ENCODE measurements around the gene ATXN1. TPM values are rescaled to one million over a fixed set of nuclear protein-coding genes. Genes with fewer than 3 reads are reported as not detected.

Gene ATXN1
- polyA plus RNA-seq, 1 donor from 2014 or later: 28.2 TPM

DNA sequence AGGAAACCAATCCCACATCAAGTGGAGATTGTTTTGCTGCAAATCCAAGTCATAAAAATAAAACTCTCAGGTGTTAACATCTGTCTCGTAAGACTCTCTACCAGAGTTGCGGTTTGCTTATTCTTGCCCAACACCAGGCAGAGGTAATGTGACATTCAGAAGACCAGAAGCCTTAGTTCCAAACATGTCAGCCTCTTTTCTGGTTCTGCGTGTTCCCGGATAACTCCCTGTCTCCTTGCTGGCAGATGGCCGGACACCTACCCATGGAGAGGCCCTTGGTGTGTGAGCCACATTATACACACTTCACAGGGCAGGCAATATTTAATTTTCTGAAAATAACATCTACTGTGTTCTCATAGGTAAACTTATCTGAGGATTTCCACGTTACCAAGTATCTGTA is 449.5 kb downstream of the ATXN1 start:
- Histone ChIP-seq H4K20me1 (ENCODE audit: insufficient read depth) (no peaks in the 10 kb centered on the region), H3K27me3 (ENCODE audit: insufficient read depth, low read depth, low read length) (no peaks in the 10 kb centered on the region), H3K9me2 (ENCODE audit: insufficient read depth, low read length) (no peaks in the 10 kb centered on the region), H3K79me2 (replicated peaks; ENCODE audit: insufficient read depth, low read length) (no peaks in the 10 kb centered on the region), H3K36me3 (ENCODE audit: insufficient read depth, low read length) (no peaks in the 10 kb centered on the region), H2AFZ (ENCODE audit: low read depth, low read length) (no peak overlapping the region), H3K27ac (ENCODE audit: low read length) (no peak overlapping the region), H3K9ac (ENCODE audit: low read length) (no peak overlapping the region), H3K4me3 (ENCODE audit: low read length) (no peak overlapping the region), H3K9me3 (ENCODE audit: low read length) (no peaks in the 10 kb centered on the region), H3F3A (ENCODE audit: insufficient read depth, low read length, poor library complexity, severe bottlenecking) (no peaks in the 10 kb centered on the region), H3K4me2 (ENCODE audit: low read length) (no peak overlapping the region)
- no peak for TF ChIP-seq POLR2AphosphoS5 (IDR thresholded peaks at IDR 0.05)
- no peak for TF ChIP-seq TAF1 (IDR thresholded peaks at IDR 0.05; ENCODE audit: low read depth)
- TF ChIP-seq SMC3 (conservative IDR thresholded peaks at IDR 0.05; ENCODE audit: poor library complexity): no peak
- TF ChIP-seq, protein P1, sequence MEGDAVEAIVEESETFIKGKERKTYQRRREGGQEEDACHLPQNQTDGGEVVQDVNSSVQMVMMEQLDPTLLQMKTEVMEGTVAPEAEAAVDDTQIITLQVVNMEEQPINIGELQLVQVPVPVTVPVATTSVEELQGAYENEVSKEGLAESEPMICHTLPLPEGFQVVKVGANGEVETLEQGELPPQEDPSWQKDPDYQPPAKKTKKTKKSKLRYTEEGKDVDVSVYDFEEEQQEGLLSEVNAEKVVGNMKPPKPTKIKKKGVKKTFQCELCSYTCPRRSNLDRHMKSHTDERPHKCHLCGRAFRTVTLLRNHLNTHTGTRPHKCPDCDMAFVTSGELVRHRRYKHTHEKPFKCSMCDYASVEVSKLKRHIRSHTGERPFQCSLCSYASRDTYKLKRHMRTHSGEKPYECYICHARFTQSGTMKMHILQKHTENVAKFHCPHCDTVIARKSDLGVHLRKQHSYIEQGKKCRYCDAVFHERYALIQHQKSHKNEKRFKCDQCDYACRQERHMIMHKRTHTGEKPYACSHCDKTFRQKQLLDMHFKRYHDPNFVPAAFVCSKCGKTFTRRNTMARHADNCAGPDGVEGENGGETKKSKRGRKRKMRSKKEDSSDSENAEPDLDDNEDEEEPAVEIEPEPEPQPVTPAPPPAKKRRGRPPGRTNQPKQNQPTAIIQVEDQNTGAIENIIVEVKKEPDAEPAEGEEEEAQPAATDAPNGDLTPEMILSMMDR (IDR thresholded peaks at IDR 0.05; ENCODE audit: poor library complexity, severe bottlenecking): no peak
- TF ChIP-seq MXI1 (conservative IDR thresholded peaks at IDR 0.05; ENCODE audit: poor library complexity, severe bottlenecking): no peak
- TF ChIP-seq EP300 (conservative IDR thresholded peaks at IDR 0.05; ENCODE audit: poor library complexity, severe bottlenecking): no peak
- no peak for TF ChIP-seq RAD21 (conservative IDR thresholded peaks at IDR 0.05)
- TF ChIP-seq, protein P2, sequence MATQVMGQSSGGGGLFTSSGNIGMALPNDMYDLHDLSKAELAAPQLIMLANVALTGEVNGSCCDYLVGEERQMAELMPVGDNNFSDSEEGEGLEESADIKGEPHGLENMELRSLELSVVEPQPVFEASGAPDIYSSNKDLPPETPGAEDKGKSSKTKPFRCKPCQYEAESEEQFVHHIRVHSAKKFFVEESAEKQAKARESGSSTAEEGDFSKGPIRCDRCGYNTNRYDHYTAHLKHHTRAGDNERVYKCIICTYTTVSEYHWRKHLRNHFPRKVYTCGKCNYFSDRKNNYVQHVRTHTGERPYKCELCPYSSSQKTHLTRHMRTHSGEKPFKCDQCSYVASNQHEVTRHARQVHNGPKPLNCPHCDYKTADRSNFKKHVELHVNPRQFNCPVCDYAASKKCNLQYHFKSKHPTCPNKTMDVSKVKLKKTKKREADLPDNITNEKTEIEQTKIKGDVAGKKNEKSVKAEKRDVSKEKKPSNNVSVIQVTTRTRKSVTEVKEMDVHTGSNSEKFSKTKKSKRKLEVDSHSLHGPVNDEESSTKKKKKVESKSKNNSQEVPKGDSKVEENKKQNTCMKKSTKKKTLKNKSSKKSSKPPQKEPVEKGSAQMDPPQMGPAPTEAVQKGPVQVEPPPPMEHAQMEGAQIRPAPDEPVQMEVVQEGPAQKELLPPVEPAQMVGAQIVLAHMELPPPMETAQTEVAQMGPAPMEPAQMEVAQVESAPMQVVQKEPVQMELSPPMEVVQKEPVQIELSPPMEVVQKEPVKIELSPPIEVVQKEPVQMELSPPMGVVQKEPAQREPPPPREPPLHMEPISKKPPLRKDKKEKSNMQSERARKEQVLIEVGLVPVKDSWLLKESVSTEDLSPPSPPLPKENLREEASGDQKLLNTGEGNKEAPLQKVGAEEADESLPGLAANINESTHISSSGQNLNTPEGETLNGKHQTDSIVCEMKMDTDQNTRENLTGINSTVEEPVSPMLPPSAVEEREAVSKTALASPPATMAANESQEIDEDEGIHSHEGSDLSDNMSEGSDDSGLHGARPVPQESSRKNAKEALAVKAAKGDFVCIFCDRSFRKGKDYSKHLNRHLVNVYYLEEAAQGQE (IDR thresholded peaks at IDR 0.05; ENCODE audit: borderline replicate concordance): no peak
- no peak for TF ChIP-seq EZH2 (IDR thresholded peaks at IDR 0.05; ENCODE audit: borderline replicate concordance, insufficient read depth, low read length, poor library complexity, severe bottlenecking)

DNA sequence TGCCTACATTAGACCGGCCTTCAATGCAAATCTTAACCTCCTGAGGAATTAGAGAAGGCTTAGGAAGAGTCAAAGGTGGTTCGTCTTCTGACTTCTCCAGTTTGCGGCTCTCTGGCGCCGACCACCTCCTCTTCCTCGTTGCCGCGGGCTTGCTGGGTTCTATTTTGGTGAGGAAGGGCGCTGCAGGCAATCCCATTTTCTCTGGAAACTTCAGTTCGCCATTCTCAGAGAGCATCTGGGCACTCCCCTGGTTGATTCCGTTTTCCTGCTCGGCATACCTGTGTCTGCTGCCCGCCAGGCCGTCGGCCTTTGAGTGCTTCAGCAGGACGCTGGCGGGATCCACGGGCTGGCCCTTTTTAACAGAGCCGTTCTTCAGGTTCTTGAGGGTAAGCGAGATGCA is 454.9 kb downstream of the ATXN1 start:
- H2AFZ ChIP-seq (ENCODE audit: low read depth, low read length): no peak overlapping the region
- H3K9ac ChIP-seq (ENCODE audit: low read length): no peak overlapping the region
- no peak overlapping the region for H3K4me2 ChIP-seq (ENCODE audit: low read length)

More for the DNA sequence above, 454.9 kb downstream of the ATXN1 start:
- Histone ChIP-seq H3K9me2 (ENCODE audit: insufficient read depth, low read length) (no peaks in the 10 kb centered on the region), H3K4me3 (ENCODE audit: low read length) (no peak overlapping the region), H3F3A (ENCODE audit: insufficient read depth, low read length, poor library complexity, severe bottlenecking) (no peaks in the 10 kb centered on the region), H3K27ac (ENCODE audit: low read length) (no peak overlapping the region), H4K20me1 (ENCODE audit: insufficient read depth) (no peaks in the 10 kb centered on the region), H3K9me3 (ENCODE audit: low read length) (no peaks in the 10 kb centered on the region), H3K36me3 (ENCODE audit: insufficient read depth, low read length) (no peaks in the 10 kb centered on the region), H3K27me3 (ENCODE audit: insufficient read depth, low read depth, low read length) (no peaks in the 10 kb centered on the region), H3K79me2 (replicated peaks; ENCODE audit: insufficient read depth, low read length) (no peaks in the 10 kb centered on the region)
- TF ChIP-seq EZH2 (IDR thresholded peaks at IDR 0.05; ENCODE audit: borderline replicate concordance, insufficient read depth, low read length, poor library complexity, severe bottlenecking) (no peak), MXI1 (conservative IDR thresholded peaks at IDR 0.05; ENCODE audit: poor library complexity, severe bottlenecking) (no peak)
- TF ChIP-seq, protein P2 (IDR thresholded peaks at IDR 0.05; ENCODE audit: borderline replicate concordance): no peak

Measured in neural cell (in vitro differentiated cells).